ENCODE data around the gene TBC1D14.

DNA sequence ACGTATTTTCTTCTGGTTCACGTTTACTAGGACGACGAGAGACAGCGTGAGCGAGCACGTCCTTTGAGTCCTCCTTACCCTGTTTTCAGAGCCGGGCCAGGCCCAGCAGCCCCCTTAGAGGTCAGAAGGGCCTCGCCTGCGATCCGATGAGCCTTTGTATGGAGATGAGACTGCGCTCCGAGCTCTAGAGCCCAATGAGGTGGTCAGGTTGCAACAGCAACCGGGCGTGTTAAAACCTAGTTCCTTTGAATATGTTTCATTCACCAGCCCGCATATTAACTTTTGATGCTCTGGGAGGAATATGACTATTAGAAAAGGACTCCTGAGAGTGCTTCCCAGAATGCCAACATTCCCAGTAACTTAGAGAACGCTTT lies 77.9 kb downstream of the TBC1D14 start:
- no peak for TF ChIP-seq CTCF (IDR thresholded peaks at IDR 0.05)
- TF ChIP-seq POLR2A (IDR thresholded peaks at IDR 0.05) = no peak

All from heart left ventricle (tissue), 13 donors.